Karpas-422 (cell line): ENCODE data around the gene LRRC4C. TPM values are rescaled to one million over a fixed set of nuclear protein-coding genes. Genes with fewer than 3 reads are reported as not detected.

Source experiments
- DNase-seq: peaks from one replicate; pipeline ENCODE4 v3.0.0-alpha.2; 2015
- H2AFZ ChIP-seq: fragments of 200-600 bp; sonication (generic); 2 replicates; pipeline ENCODE4 v1.6.1; 2014; ENCODE audit warnings: antibody characterized with exemption, low read length, mixed read lengths
- H3K27ac ChIP-seq: fragments of 200-600 bp; sonication (generic); 2 replicates; pipeline ENCODE4 v1.5.1; 2014; ENCODE audit warnings: mild to moderate bottlenecking, low read length, moderate library complexity
- H3K27me3 ChIP-seq: fragments of 200-600 bp; sonication (generic); 2 replicates; pipeline ENCODE4 v1.6.1; 2014; ENCODE audit warnings: low read length, mixed read lengths
- H3K36me3 ChIP-seq: fragments of 200-600 bp; sonication (generic); 2 replicates; pipeline ENCODE4 v1.6.1; 2014; ENCODE audit warnings: low read length, mixed read lengths; ENCODE audit not compliant: insufficient read depth
- H3K4me1 ChIP-seq: fragments of 200-600 bp; sonication (generic); 2 replicates; pipeline ENCODE4 v1.6.1; 2014; ENCODE audit warnings: mild to moderate bottlenecking, low read length, mixed read lengths
- H3K4me2 ChIP-seq: fragments of 200-600 bp; sonication (generic); 2 replicates; pipeline ENCODE4 v1.6.1; 2014; ENCODE audit warnings: low read length, low read depth, mild to moderate bottlenecking; ENCODE audit not compliant: poor library complexity, severe bottlenecking
- H3K4me3 ChIP-seq: fragments of 200-600 bp; sonication (generic); 2 replicates; pipeline ENCODE4 v1.5.1; 2014; ENCODE audit warnings: mild to moderate bottlenecking, antibody characterized with exemption, low read length, mixed read lengths
- H3K79me2 ChIP-seq: fragments of 200-600 bp; sonication (generic); 2 replicates; pipeline ENCODE4 v1.6.1; 2014; ENCODE audit warnings: mild to moderate bottlenecking, low read length, mixed read lengths
- H3K9ac ChIP-seq: fragments of 200-600 bp; sonication (generic); 2 replicates; pipeline ENCODE4 v1.6.0; 2014; ENCODE audit warnings: low read length
- H3K9me2 ChIP-seq: fragments of 200-600 bp; sonication (generic), shearing (Covaris generic); replicated peaks from 2 replicates; pipeline ENCODE4 v1.6.0; 2014; ENCODE audit warnings: mild to moderate bottlenecking, low read length, moderate library complexity; ENCODE audit not compliant: insufficient read depth
- H3K9me3 ChIP-seq: fragments of 300-700, 200-600 bp; sonication (generic); 2 replicates; pipeline ENCODE4 v1.6.1; 2014; ENCODE audit warnings: low read length, mixed read lengths
- H4K20me1 ChIP-seq: fragments of 200-600 bp; sonication (generic); 2 replicates; pipeline ENCODE4 v1.6.1; 2014; ENCODE audit warnings: mild to moderate bottlenecking, antibody characterized with exemption, low read length, low read depth; ENCODE audit not compliant: insufficient read depth
- total RNA-seq: library from RNA; depleted of rRNA; stranded (reverse); fragments of >200 nt; shearing (Covaris generic); gene quantifications from 2 replicates; pipeline ENCODE4 v1.2.3, GENCODE V29; 2014; ENCODE audit warnings: low replicate concordance

LRRC4C gene
- total RNA-seq, 1 experiment from 2014 or later, result not detected

GRCh38 chr11:41405812-41406211 is 53.6 kb downstream of the LRRC4C start:
- Histone ChIP-seq H3K27me3 (no peaks in the 10 kb centered on the region), H3K4me1 (no peaks in the 10 kb centered on the region), H3K9me3 (peaks cover 29% of the 10 kb centered on the region), H3K4me3 (no peak overlapping the region), H4K20me1 (no peaks in the 10 kb centered on the region), H2AFZ (no peak overlapping the region), H3K79me2 (no peaks in the 10 kb centered on the region), H3K4me2 (no peak overlapping the region), H3K9ac (no peak overlapping the region), H3K36me3 (no peaks in the 10 kb centered on the region), H3K27ac (no peak overlapping the region), H3K9me2 (no peaks in the 10 kb centered on the region)
- no peak for DNase-seq

- no peak overlapping the region for H3K27ac ChIP-seq
Measured at GRCh38 chr11:41404109-41404508, 55.3 kb downstream of the LRRC4C start.

GRCh38 chr11:41403458-41403857 is 56.0 kb downstream of the LRRC4C start:
- Histone ChIP-seq H3K9ac (no peak overlapping the region), H3K27ac (no peak overlapping the region), H3K4me3 (no peak overlapping the region), H3K79me2 (no peaks in the 10 kb centered on the region), H4K20me1 (no peaks in the 10 kb centered on the region), H3K4me1 (no peaks in the 10 kb centered on the region), H3K9me3 (peaks cover 36% of the 10 kb centered on the region), H3K4me2 (no peak overlapping the region), H3K36me3 (no peaks in the 10 kb centered on the region), H3K27me3 (no peaks in the 10 kb centered on the region), H2AFZ (no peak overlapping the region), H3K9me2 (no peaks in the 10 kb centered on the region)
- no peak for DNase-seq

More at GRCh38 chr11:41404109-41404508, 55.3 kb downstream of the LRRC4C start:
- DNase-seq, result no peak
- Histone ChIP-seq H3K9me3 (peaks cover 37% of the 10 kb centered on the region), H3K9me2 (no peaks in the 10 kb centered on the region), H3K36me3 (no peaks in the 10 kb centered on the region), H3K4me1 (no peaks in the 10 kb centered on the region), H3K4me2 (no peak overlapping the region), H3K4me3 (no peak overlapping the region), H2AFZ (no peak overlapping the region), H3K27me3 (no peaks in the 10 kb centered on the region), H3K79me2 (no peaks in the 10 kb centered on the region), H4K20me1 (no peaks in the 10 kb centered on the region), H3K9ac (no peak overlapping the region)

GRCh38 chr11:41400819-41401382 is 58.6 kb downstream of the LRRC4C start:
- Histone ChIP-seq H4K20me1 (no peaks in the 10 kb centered on the region), H3K9me3 (peaks cover 31% of the 10 kb centered on the region), H3K36me3 (no peaks in the 10 kb centered on the region), H3K79me2 (no peaks in the 10 kb centered on the region), H3K27ac (no peak overlapping the region), H3K4me3 (no peak overlapping the region), H3K4me1 (no peaks in the 10 kb centered on the region), H3K9ac (no peak overlapping the region), H3K9me2 (no peaks in the 10 kb centered on the region), H3K27me3 (no peaks in the 10 kb centered on the region), H2AFZ (no peak overlapping the region), H3K4me2 (no peak overlapping the region)
- no peak for DNase-seq

- Histone ChIP-seq H4K20me1 (no peaks in the 10 kb centered on the region), H2AFZ (no peak overlapping the region), H3K9me2 (no peaks in the 10 kb centered on the region), H3K27me3 (no peaks in the 10 kb centered on the region), H3K36me3 (no peaks in the 10 kb centered on the region), H3K27ac (no peak overlapping the region), H3K9ac (no peak overlapping the region), H3K4me2 (no peak overlapping the region), H3K4me1 (no peaks in the 10 kb centered on the region), H3K79me2 (no peaks in the 10 kb centered on the region), H3K4me3 (no peak overlapping the region), H3K9me3 (peaks cover 31% of the 10 kb centered on the region)
- no peak for DNase-seq
Measured at GRCh38 chr11:41400124-41400523, 59.3 kb downstream of the LRRC4C start.

GRCh38 chr11:41399323-41399722 is 60.1 kb downstream of the LRRC4C start:
- Histone ChIP-seq H3K4me1 (no peaks in the 10 kb centered on the region), H3K27me3 (no peaks in the 10 kb centered on the region), H2AFZ (no peak overlapping the region), H3K9me3 (peaks cover 31% of the 10 kb centered on the region), H3K9me2 (no peaks in the 10 kb centered on the region), H3K36me3 (no peaks in the 10 kb centered on the region), H4K20me1 (no peaks in the 10 kb centered on the region), H3K9ac (no peak overlapping the region), H3K79me2 (no peaks in the 10 kb centered on the region), H3K4me2 (no peak overlapping the region), H3K27ac (no peak overlapping the region), H3K4me3 (no peak overlapping the region)
- DNase-seq, result no peak

- H3K4me2 ChIP-seq, result no peak overlapping the region
- H3K4me1 ChIP-seq, result no peaks in the 10 kb centered on the region
- peaks cover 31% of the 10 kb centered on the region for H3K9me3 ChIP-seq
- no peak overlapping the region for H2AFZ ChIP-seq
- H3K27ac ChIP-seq, result no peak overlapping the region
- H3K79me2 ChIP-seq, result no peaks in the 10 kb centered on the region
- no peaks in the 10 kb centered on the region for H3K27me3 ChIP-seq
- no peak overlapping the region for H3K9ac ChIP-seq
- H3K36me3 ChIP-seq, result no peaks in the 10 kb centered on the region
- no peak overlapping the region for H3K4me3 ChIP-seq
- no peaks in the 10 kb centered on the region for H4K20me1 ChIP-seq
- DNase-seq, result no peak
- H3K9me2 ChIP-seq, result no peaks in the 10 kb centered on the region
Measured at GRCh38 chr11:41398175-41398574, 61.3 kb downstream of the LRRC4C start.

- Histone ChIP-seq H3K27me3 (no peaks in the 10 kb centered on the region), H4K20me1 (no peaks in the 10 kb centered on the region), H3K27ac (no peak overlapping the region), H3K9me2 (no peaks in the 10 kb centered on the region), H3K4me2 (no peak overlapping the region), H3K9ac (no peak overlapping the region), H3K4me1 (no peaks in the 10 kb centered on the region), H3K9me3 (peaks cover 39% of the 10 kb centered on the region), H2AFZ (no peak overlapping the region), H3K36me3 (no peaks in the 10 kb centered on the region), H3K4me3 (no peak overlapping the region), H3K79me2 (no peaks in the 10 kb centered on the region)
- no peak for DNase-seq
Measured at GRCh38 chr11:41394521-41395195, 64.8 kb downstream of the LRRC4C start.
